Medulla oblongata (tissue), 1 donor: ENCODE data around the gene AGBL4.

Source experiments
- DNase-seq: peaks from one replicate; pipeline ENCODE4 v3.0.0-alpha.2; 2015; ENCODE audit errors: extremely low spot score

Gene AGBL4

GRCh38 chr1:48654606-48655210 is 1369.0 kb downstream of the AGBL4 start:
- no peak for DNase-seq

GRCh38 chr1:48652334-48652733 is 1371.4 kb downstream of the AGBL4 start:
- no peak for DNase-seq

- DNase-seq, result no peak
Observed at GRCh38 chr1:48649880-48650279, 1373.9 kb downstream of the AGBL4 start.

DNA sequence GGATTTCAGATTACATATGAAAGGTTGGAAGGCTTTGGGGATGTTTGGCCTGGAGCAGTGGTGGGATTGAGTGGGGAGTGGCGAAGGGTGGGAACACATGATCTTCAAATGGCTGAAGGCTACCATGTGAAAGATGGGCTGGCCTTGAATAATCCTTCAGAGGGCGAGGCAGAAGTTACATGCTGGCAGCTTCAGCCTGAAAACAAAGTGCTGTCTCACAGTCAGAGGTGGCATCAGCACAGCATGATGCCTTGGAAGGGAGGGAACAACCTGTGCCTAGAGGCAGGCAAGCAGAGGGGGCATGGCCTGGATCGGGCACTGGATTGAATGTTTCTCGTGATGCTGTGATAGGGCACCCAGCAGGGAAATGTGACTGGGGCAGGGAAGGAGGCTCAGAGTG is 1377.9 kb downstream of the AGBL4 start:
- no peak for DNase-seq

DNA sequence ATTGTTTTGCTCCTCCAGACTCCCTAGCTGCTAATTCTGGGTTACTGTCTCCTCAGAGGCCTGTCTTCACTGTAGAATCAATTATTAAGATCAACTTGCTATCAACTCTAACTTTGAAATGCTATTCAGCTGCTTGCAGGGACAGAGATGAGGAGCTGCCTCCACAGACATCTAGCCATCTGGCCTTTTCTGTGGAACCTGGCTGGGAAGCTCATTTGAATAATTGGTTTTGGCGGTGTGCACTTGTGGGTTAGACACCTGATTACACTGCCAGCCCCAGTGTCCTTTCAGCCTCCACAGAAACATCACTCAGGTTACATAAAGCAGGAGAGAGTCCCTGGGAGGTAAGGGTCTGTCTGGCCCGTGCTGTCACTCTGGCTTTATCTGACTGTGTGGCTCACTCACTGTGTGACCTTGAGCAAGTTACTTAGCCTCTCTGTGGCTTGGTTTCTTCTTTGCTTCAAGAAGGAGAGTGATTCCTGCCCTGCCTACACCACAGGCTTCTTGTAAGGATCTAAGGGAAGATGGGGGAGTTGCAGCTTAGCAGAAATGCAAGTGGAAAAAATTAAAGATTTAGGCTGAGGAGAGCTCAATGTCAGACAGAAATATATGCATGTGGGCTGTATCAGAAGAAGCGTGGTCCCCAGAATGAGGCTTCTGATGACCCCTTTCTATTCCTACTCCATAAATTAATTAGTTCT is 1378.7 kb downstream of the AGBL4 start:
- DNase-seq, result no peak

GRCh38 chr1:48644190-48644900 is 1379.4 kb downstream of the AGBL4 start:
- no peak for DNase-seq

- no peak for DNase-seq
Observed at GRCh38 chr1:48643193-48643592, 1380.6 kb downstream of the AGBL4 start.

- DNase-seq, result no peak
Observed at GRCh38 chr1:48640836-48641492, 1382.8 kb downstream of the AGBL4 start.

- DNase-seq, result no peak
Observed at GRCh38 chr1:48629867-48630266, 1393.9 kb downstream of the AGBL4 start.

DNA sequence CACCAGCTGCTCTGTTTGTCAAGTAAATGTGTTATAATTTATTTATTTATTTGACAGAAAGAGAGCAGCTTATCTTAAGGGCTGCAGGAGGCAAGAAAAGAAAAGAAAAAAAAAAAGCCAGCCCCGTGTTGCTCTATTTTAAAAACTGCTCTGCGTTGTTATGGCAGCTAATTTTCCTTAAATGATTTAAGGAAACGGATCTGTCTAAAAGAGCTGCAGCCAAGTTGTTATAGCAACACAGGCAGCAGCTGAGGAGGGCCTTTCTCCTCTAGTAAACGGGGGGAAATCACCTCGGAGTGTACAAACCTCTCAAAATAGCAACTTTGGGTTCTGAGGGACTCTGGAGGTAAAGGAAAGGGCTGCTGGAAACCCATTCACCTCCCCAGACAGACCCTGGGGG is 1396.3 kb downstream of the AGBL4 start:
- DNase-seq, result peak; percentile 3

DNA sequence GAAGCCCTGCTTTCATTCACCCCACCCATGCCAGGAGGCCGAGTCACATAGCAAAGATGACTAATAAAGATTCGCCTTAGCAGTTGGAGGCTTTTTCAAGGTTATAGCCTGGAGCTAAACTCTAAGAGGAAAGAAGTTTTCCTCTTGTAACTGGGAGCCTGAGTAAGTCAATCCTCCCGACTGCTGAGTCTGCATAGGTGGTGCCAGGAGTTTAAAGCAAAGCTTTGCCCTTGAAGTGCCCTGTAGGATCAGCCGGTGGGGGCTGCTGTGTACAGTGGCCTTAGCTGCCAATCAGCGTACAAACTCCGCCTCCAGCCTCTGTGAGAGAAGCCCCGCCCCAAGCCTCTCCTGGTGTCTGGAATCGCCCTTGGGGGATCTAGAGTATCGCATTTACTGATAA is 1404.2 kb downstream of the AGBL4 start:
- no peak for DNase-seq

- no peak for DNase-seq
Observed at GRCh38 chr1:48617252-48617651, 1406.5 kb downstream of the AGBL4 start.

DNA sequence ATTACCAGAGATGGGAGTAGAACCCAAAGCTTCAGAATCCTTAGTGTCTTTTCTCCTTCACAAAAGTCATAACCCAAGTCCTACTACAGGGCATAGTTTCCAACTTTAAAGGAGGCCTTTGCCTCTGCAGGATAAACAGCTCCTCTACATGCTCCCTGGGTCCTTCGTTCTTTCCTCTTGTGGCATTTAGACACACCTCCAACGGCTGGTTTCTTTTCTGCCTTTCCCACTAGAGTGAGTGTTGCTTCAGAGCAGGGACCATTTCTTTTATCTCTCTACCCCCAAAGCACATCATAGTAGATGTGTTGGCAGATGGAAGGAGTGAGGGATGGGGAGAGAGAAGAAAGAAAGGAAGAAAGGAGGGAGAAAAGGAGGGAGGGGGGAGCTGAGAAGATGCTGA is 1407.0 kb downstream of the AGBL4 start:
- DNase-seq, result no peak

DNA sequence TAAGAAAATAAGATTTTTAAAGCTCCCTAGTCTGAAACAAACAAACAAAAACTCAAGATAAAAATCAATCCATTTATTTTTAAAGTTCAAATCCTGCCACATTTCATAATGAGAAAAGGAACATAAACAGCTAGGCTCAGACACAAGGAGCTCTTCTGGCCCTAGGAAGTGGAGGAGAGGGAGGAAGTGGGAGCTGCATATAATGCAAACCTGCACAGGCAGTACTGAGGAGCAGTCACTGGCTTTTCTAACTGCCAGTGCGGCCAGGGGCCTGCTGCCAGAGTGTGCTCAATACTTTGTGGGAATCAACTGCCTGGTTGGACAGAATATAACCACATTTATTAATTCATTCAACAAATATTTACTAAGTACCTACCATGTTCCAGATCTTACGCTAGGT is 1411.9 kb downstream of the AGBL4 start:
- DNase-seq, result peak; percentile 21

- DNase-seq, result peak; percentile 74
Observed at GRCh38 chr1:48610628-48611542, 1412.9 kb downstream of the AGBL4 start.

DNA sequence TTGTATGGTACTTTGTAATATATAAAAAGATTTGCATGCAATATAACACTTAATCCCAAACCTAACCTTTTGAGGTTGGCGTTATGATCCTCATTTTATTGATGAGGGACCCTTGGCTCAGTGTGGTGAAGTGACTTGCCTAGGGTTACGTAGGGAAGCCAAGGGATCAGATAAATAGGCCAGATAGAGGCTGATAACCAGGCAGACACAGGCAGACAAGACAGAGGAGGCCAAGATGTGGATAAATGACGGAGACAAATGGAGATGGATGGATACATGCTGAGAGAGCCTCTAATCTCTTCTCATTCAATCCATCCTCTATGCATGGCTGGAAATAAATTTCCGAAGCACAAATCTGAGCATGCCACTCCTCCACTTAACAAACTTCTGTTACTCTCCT is 1414.9 kb downstream of the AGBL4 start:
- DNase-seq, result no peak

GRCh38 chr1:48603222-48603621 is 1420.5 kb downstream of the AGBL4 start:
- no peak for DNase-seq

DNA sequence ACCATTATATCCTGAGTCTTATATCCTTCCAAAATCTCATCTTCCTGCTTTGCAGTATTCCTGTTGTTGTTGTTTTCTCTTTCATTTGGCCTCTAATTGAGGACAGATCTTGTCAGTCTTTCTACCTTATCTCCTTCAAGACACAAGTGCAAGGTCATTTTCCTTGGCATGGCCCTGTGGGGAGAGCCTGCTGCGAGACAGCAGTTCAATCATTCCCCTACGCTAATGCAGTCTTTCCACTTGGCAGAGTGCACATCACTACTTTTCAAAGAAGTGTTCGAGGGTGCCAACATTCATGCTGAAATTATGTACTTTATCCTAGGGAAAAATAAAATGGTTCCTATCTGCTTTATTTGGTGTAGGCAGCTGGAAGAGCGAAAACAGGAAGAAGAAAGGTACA is 1421.4 kb downstream of the AGBL4 start:
- no peak for DNase-seq

- no peak for DNase-seq
Observed at GRCh38 chr1:48600182-48600581, 1423.6 kb downstream of the AGBL4 start.

DNA sequence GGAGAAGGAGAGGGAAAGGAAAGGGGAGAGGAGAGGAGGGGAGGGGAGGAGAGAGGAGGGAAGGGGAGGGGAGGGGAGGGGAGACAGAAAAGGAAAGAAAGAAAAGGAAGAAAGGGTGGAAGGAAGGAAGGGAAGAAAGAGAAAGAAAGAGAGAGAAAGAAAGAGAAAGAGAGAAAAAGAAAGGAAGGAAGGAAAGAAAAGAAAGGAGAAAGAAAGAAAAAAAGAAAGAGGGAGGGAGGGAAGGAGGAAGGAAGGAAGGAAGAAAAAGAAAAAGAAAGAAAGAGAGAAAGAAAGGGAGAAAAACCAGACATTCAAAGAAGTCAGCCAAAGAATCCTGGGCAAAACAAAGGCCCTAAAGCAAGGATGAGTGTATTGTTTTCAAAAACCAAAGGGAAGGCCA is 1426.1 kb downstream of the AGBL4 start:
- DNase-seq, result no peak

DNA sequence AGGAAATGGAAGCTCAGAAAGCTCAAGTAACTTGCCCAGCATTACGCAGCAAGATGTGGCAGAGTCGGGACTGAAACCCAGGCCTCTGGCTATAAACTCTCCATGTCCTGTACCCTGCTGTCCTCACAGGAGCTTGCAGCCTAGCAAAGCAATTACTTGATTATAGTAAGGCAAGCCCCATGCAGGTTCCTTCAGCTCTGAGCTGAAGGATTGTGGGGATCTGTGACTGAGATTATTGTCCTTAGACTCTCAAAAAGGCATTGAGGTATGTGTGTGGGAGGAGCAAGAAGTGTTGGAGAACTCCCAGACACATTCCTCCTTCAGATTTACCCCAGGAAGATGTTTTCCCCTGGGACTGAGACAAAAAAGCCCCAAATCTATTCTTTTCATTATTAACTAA is 1427.7 kb downstream of the AGBL4 start:
- DNase-seq, result no peak

DNA sequence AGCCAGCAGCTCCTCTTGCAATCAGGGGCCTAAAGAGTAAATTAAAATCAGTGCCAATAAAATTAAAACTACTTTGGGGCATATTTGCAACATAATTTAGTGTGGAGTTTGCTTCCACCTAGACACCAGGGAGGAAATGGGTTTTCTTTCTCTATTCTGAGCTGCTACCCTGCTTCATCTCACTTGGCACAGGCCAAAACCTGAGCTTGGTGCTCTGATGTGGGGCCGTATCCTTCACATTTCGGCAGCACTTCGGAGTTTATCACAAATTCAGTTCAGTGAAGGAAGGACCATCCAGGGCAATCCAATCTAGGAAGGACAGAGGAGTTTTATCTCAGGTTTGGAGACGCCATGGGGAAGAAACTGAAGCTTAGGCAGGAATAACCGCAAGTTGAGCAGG is 1428.1 kb downstream of the AGBL4 start:
- no peak for DNase-seq
